ENCODE measurements around the gene MUC21. TPM values are rescaled to one million over a fixed set of nuclear protein-coding genes. Genes with fewer than 3 reads are reported as not detected.

Gene MUC21
- total RNA-seq, 1 donor from 2014 or later = not detected

GRCh38 chr6:30960907-30961673, 22.4 kb upstream of the MUC21 start:
- Mint-ChIP-seq H3K4me3 (ENCODE audit: unreplicated experiment) (no peak overlapping the region), H3K36me3 (ENCODE audit: unreplicated experiment) (no peaks in the 10 kb centered on the region), H3K4me1 (ENCODE audit: unreplicated experiment) (peaks cover 5% of the 10 kb centered on the region), H3K27me3 (ENCODE audit: unreplicated experiment) (peaks cover 60% of the 10 kb centered on the region), H3K9me3 (ENCODE audit: unreplicated experiment) (no peaks in the 10 kb centered on the region), H3K27ac (ENCODE audit: unreplicated experiment) (no peak overlapping the region)
- DNase-seq (ENCODE audit: extremely low spot score, unreplicated experiment) = no peak
- TF ChIP-seq CTCF (IDR thresholded peaks at IDR 0.05) = no peak

DNA sequence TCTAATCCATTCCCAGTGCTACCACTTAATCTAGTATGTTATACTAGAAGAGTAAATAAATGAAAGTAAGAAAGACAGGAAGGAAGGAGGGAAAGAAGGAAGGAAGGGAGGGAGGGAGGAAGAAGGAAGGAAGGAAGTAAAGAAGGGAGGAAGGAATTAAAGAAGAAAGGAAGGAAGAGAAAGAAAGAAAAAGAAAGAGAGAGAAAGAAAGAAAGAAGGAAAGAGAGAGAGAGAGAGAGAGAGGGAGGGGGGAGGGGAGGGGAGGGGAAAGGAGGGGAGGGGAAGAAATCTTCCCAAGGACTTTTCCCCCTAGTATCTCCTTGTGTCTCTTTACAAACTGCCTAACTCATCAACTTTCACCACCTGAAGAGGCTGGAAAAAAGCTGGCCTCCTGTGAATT, 20.8 kb upstream of the MUC21 start:
- Mint-ChIP-seq H3K4me1 (ENCODE audit: unreplicated experiment) (peaks cover 5% of the 10 kb centered on the region), H3K4me3 (ENCODE audit: unreplicated experiment) (no peak overlapping the region), H3K9me3 (ENCODE audit: unreplicated experiment) (no peaks in the 10 kb centered on the region), H3K27ac (ENCODE audit: unreplicated experiment) (no peak overlapping the region), H3K36me3 (ENCODE audit: unreplicated experiment) (no peaks in the 10 kb centered on the region), H3K27me3 (ENCODE audit: unreplicated experiment) (peaks cover 50% of the 10 kb centered on the region)
- DNase-seq (ENCODE audit: extremely low spot score, unreplicated experiment) = no peak
- TF ChIP-seq CTCF (IDR thresholded peaks at IDR 0.05) = no peak

GRCh38 chr6:30963641-30964040, 19.9 kb upstream of the MUC21 start:
- Mint-ChIP-seq H3K4me1 (ENCODE audit: unreplicated experiment) (peaks cover 5% of the 10 kb centered on the region), H3K9me3 (ENCODE audit: unreplicated experiment) (no peaks in the 10 kb centered on the region), H3K27ac (ENCODE audit: unreplicated experiment) (no peak overlapping the region), H3K4me3 (ENCODE audit: unreplicated experiment) (no peak overlapping the region), H3K36me3 (ENCODE audit: unreplicated experiment) (no peaks in the 10 kb centered on the region), H3K27me3 (ENCODE audit: unreplicated experiment) (peaks cover 42% of the 10 kb centered on the region)
- DNase-seq (ENCODE audit: extremely low spot score, unreplicated experiment) = no peak
- TF ChIP-seq CTCF (IDR thresholded peaks at IDR 0.05) = no peak

GRCh38 chr6:30964075-30964474, 19.4 kb upstream of the MUC21 start:
- Mint-ChIP-seq H3K4me1 (ENCODE audit: unreplicated experiment) (peaks cover 5% of the 10 kb centered on the region), H3K9me3 (ENCODE audit: unreplicated experiment) (no peaks in the 10 kb centered on the region), H3K27ac (ENCODE audit: unreplicated experiment) (no peak overlapping the region), H3K27me3 (ENCODE audit: unreplicated experiment) (peaks cover 43% of the 10 kb centered on the region), H3K36me3 (ENCODE audit: unreplicated experiment) (no peaks in the 10 kb centered on the region), H3K4me3 (ENCODE audit: unreplicated experiment) (no peak overlapping the region)
- TF ChIP-seq CTCF (IDR thresholded peaks at IDR 0.05) = no peak
- no peak for DNase-seq (ENCODE audit: extremely low spot score, unreplicated experiment)

DNA sequence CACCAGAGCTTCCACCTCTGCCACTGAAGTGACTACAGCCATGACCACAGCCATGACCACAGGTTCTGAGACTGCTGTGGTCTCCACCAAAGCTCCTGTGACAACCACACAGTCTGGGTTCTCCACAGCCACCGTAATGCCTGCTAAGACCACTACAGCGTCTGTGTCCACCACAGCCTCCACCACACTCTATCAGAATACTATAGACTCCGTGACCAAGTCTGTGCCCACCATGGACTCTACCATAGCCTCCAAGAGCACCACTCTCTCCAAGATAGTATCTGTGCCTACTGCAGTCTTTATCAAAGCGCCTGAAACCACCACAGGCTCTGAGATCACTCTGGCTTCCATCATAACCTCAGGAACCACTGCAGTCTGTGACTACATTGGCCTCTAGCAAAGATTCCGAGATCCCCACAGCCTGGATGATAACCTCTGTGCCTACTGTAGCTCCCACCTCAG, 18.3 kb upstream of the MUC21 start:
- no peaks in the 10 kb centered on the region for H3K9me3 Mint-ChIP-seq (ENCODE audit: unreplicated experiment)
- peaks cover 40% of the 10 kb centered on the region for H3K27me3 Mint-ChIP-seq (ENCODE audit: unreplicated experiment)
- no peaks in the 10 kb centered on the region for H3K36me3 Mint-ChIP-seq (ENCODE audit: unreplicated experiment)
- no peak for DNase-seq (ENCODE audit: extremely low spot score, unreplicated experiment)
- H3K27ac Mint-ChIP-seq (ENCODE audit: unreplicated experiment) = no peak overlapping the region
- H3K4me3 Mint-ChIP-seq (ENCODE audit: unreplicated experiment) = no peak overlapping the region
- H3K4me1 Mint-ChIP-seq (ENCODE audit: unreplicated experiment) = peaks cover 5% of the 10 kb centered on the region
- no peak for TF ChIP-seq CTCF (IDR thresholded peaks at IDR 0.05)
